Adrenal gland (tissue), 12 donors: ENCODE measurements around the gene TNS2. TPM values are rescaled to one million over a fixed set of nuclear protein-coding genes. Genes with fewer than 3 reads are reported as not detected.

Source experiments
- DNase-seq, 7 donors: peaks; one replicate each; pipeline ENCODE4 v3.0.0-alpha.2; 2019 to 2020
- H3K27ac ChIP-seq, 5 donors: fragments of 200-600 bp; sonication (generic) in 4 of 5; 1 replicate in 3 of 5; 2 replicates in 2 of 5; pipeline versions ENCODE4 v1.5.1 to v1.8.0; 2016 to 2020; ENCODE audit warnings: mild to moderate bottlenecking in 1 of 5
- H3K27me3 ChIP-seq: fragments of 200-600 bp; 2 replicates; pipeline ENCODE4 v1.8.0; 2021
- H3K36me3 ChIP-seq, 2 donors: fragments of 200-600 bp; replicated peaks in 1 of 2; 1 replicate in 1 of 2; 2 replicates in 1 of 2; pipeline versions ENCODE4 v1.5.1 to v1.8.0; 2018 to 2022
- H3K4me1 ChIP-seq, 2 donors: fragments of 200-600 bp; replicated peaks in 1 of 2; 1 replicate in 1 of 2; 2 replicates in 1 of 2; pipeline versions ENCODE4 v1.5.1 to v1.8.0; 2018 to 2021
- H3K4me3 ChIP-seq, 4 donors: fragments of 200-600 bp; sonication (generic) in 3 of 4; one replicate each; pipeline ENCODE4 v1.5.1; 2016 to 2018
- H3K9me3 ChIP-seq, 3 donors: fragments of 200-600 bp; sonication (generic) in 1 of 3; replicated peaks in 1 of 3; 1 replicate in 2 of 3; 2 replicates in 1 of 3; pipeline versions ENCODE4 v1.5.1 to v1.8.0; 2016 to 2021
- CTCF ChIP-seq, 6 experiments: fragments of 450-650 bp in 4 of 6; fragments of 200-600 bp in 2 of 6; sonication (generic) in 1 of 6; IDR thresholded peaks; 1 replicate in 5 of 6; 2 replicates in 1 of 6; pipeline versions ENCODE4 v1.5.1 to v1.8.0; 2016 to 2021; ENCODE audit warnings: antibody characterized with exemption in 6 of 6, mild to moderate bottlenecking in 2 of 6, moderate library complexity in 1 of 6
- POLR2A ChIP-seq, 2 donors: fragments of 450-650 bp; IDR thresholded peaks; one replicate each; pipeline ENCODE4 v1.6.1; 2017; ENCODE audit warnings: antibody characterized with exemption in 2 of 2, mild to moderate bottlenecking in 2 of 2, moderate library complexity in 1 of 2
- WGBS, 4 donors: extraction: QIAGEN DNeasy Blood & Tissue Kit in 2 of 4; methylation state at CpG; one replicate each; pipeline versions ENCODE4 v1.1.5 to v1.1.7; 2013 to 2017; 5-methylcytosine and 5-hydroxymethylcytosine counted together
- intact Hi-C, 2 donors: fragments of 100-400 bp; cut with DNase I; formaldehyde crosslinking; loops; one replicate each; pipeline versions ENCODE4 v1.14.1 to v1.15.0; 2022 to 2023
- polyA plus RNA-seq, 3 donors: library from polyadenylated mRNA; stranded (reverse); fragments of 200-250 nt in 2 of 3; fragments of 350-450 nt in 1 of 3; fragmentation: Illumina TruSeq in 1 of 3; extraction: RNeasy Lipid Tissue Mini Kit (QIAGEN cat#74804) in 1 of 3; gene quantifications; one replicate each; pipeline ENCODE4 v1.2.3, GENCODE V29; 2013 to 2014
- total RNA-seq, 9 donors: library from RNA; depleted of rRNA in 4 of 9; stranded (reverse); fragments of >200 nt in 4 of 9; fragments of 120-200 nt in 1 of 9; fragmentation: NEBNext Ultra II Directional in 1 of 9; extraction: Animal tissue kit (Norgen Biotek cat#: 25700) in 1 of 9; gene quantifications; one replicate each; pipeline versions ENCODE4 v1.1.0 to v1.2.4, GENCODE V29; 2013 to 2023
- donor health status: healthy with polysubstance abuse.
- donor health status: Bipolar disorder and iron deficiency.
- donor health status: DM: yes; HTN: yes; CAD: no.
- donor health status: DM: no; HTN: no; CAD: no.
- donor health status: DM: no; HTN: no; CAD: no.
- donor health status: DM: yes; HTN: yes; CAD: no.

TNS2 gene
- total and polyA plus RNA-seq, 12 donors: 21.8 to 1,019 (median 175) TPM

GRCh38 chr12:53061404-53062010 is 11.6 kb downstream of the TNS2 start:
- H3K9me3 ChIP-seq: no peaks in the 10 kb centered on the region
- DNase-seq: peak in 6 of 7 donors; percentile 55 to 81 (median 64)
- H3K4me3 ChIP-seq: no peak overlapping the region
- WGBS, 4 donors: 51 to 78% (median 66%) methylated on average over 4 to 5 of the region's 5 CpGs
- TF ChIP-seq POLR2A (IDR thresholded peaks at IDR 0.05) (no peak), CTCF (IDR thresholded peaks at IDR 0.05) (peak in 5 of 6 experiments; percentile 18 to 30 (median 25))
- H3K4me1 ChIP-seq: peaks cover 13 to 44% of the 10 kb centered on the region in 2 donors
- H3K27me3 ChIP-seq: no peaks in the 10 kb centered on the region
- H3K27ac ChIP-seq: peak overlapping the region in 3 of 5 donors; percentile 43 to 88 (median 73)
- intact Hi-C loops: loop anchor here in 1 of 2 donors (10.0 kb wide), 1 partner anchor 133 kb away; no protein-coding TSS in a partner anchor
- peaks cover 0 to 88% of the 10 kb centered on the region in 2 donors for H3K36me3 ChIP-seq

GRCh38 chr12:53062011-53062961 is 12.4 kb downstream of the TNS2 start:
- WGBS, 4 donors: 73 to 78% (median 76%) methylated on average over 16 to 20 of the region's 20 CpGs
- peak in 4 of 7 donors; percentile 4 to 52 (median 24) for DNase-seq
- peaks cover 13 to 46% of the 10 kb centered on the region in 2 donors for H3K4me1 ChIP-seq
- peaks cover 0 to 81% of the 10 kb centered on the region in 2 donors for H3K36me3 ChIP-seq
- H3K9me3 ChIP-seq: no peaks in the 10 kb centered on the region
- no peak overlapping the region for H3K4me3 ChIP-seq
- intact Hi-C loops: loop anchor here in 1 of 2 donors (10.0 kb wide), 1 partner anchor 133 kb away; no protein-coding TSS in a partner anchor
- no peak for TF ChIP-seq POLR2A (IDR thresholded peaks at IDR 0.05)
- TF ChIP-seq CTCF (IDR thresholded peaks at IDR 0.05): no peak
- peak overlapping the region in 3 of 5 donors; percentile 43 to 88 (median 73) for H3K27ac ChIP-seq
- H3K27me3 ChIP-seq: no peaks in the 10 kb centered on the region

GRCh38 chr12:53062977-53063707 is 13.3 kb downstream of the TNS2 start:
- peak in 5 of 7 donors; percentile 6 to 58 (median 34) for DNase-seq
- intact Hi-C loops: loop anchor here in 1 of 2 donors (10.0 kb wide), 1 partner anchor 132 kb away; no protein-coding TSS in a partner anchor
- no peak for TF ChIP-seq CTCF (IDR thresholded peaks at IDR 0.05)
- TF ChIP-seq POLR2A (IDR thresholded peaks at IDR 0.05): no peak
- no peaks in the 10 kb centered on the region for H3K9me3 ChIP-seq
- peaks cover 0 to 72% of the 10 kb centered on the region in 2 donors for H3K36me3 ChIP-seq
- WGBS, 4 donors: 80 to 90% (median 82%) methylated on average over 10 to 14 of the region's 14 CpGs
- no peak overlapping the region for H3K4me3 ChIP-seq
- peaks cover 13 to 46% of the 10 kb centered on the region in 2 donors for H3K4me1 ChIP-seq
- H3K27ac ChIP-seq: peak overlapping the region in 3 of 5 donors; percentile 0 to 88 (median 73)
- no peaks in the 10 kb centered on the region for H3K27me3 ChIP-seq
